Activated T-helper 17 cell treated with anti-CD3 and anti-CD28 coated beads, Interleukin-2, amount 50 U/mL, for 72 hours (primary cell): ENCODE results near the gene MKS1. TPM values are rescaled to one million over a fixed set of nuclear protein-coding genes. Genes with fewer than 3 reads are reported as not detected.
A peak's percentile ranks its signal among the peaks of the same experiment; 100 is the strongest.

Experiments
- ATAC-seq: fragments of 150-1000 bp; cut with Tn5 transposase; replicated peaks from 2 replicates; pipeline ENCODE4 v1.10.0; 2021; ENCODE audit warnings: mild to moderate bottlenecking, moderate library complexity
- H3K27ac Mint-ChIP-seq: one replicate; pipeline ENCODE4 v1.8.0; 2022; ENCODE audit warnings: mixed read lengths
- H3K27me3 Mint-ChIP-seq: one replicate; pipeline ENCODE4 v1.8.0; 2022; ENCODE audit warnings: mixed read lengths
- H3K36me3 Mint-ChIP-seq: one replicate; pipeline ENCODE4 v1.8.0; 2022; ENCODE audit warnings: low read depth, mild to moderate bottlenecking, mixed read lengths
- H3K4me1 Mint-ChIP-seq: one replicate; pipeline ENCODE4 v1.8.0; 2022; ENCODE audit warnings: mixed read lengths
- H3K4me3 Mint-ChIP-seq: one replicate; pipeline ENCODE4 v1.8.0; 2022; ENCODE audit warnings: mild to moderate bottlenecking, mixed read lengths
- H3K9me3 Mint-ChIP-seq: one replicate; pipeline ENCODE4 v1.8.0; 2022; ENCODE audit warnings: mixed read lengths
- total RNA-seq, 2 donors: library from RNA; stranded (reverse); gene quantifications; one replicate each; pipeline ENCODE4 v1.2.3, GENCODE V29; 2022

Gene MKS1
- total RNA-seq, 2 donors from 2014 or later, result 15.0 to 16.3 TPM

DNA sequence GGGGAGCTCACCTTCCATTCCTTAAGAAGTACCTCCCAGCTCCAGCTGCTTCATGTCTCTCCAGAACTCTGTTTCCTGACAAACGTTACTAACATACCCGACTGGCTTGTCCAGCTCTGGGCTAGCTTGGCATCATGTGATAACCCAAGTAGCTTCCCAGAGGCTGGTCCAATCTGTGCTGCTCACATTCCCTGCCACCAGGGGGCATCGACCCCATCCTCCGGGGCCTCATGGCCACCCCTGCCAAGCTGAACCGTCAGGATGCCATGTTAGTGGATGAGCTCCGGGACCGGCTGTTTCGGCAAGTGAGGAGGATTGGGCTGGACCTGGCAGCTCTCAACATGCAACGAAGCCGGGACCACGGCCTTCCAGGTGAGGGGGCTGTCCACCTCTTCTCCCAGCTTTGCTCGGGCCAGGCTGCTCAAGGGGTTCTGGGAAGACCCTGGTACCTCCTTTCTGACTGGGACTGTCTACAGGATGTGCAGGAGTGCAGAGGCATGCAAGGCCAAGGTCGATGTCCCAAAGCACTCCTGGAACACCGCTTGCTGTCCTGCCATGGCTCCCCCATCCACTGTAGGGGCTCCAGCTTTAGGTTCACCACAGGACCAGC, 18.9 kb downstream of the MKS1 start:
- Mint-ChIP-seq H3K4me3 (no peak overlapping the region), H3K27ac (no peak overlapping the region), H3K27me3 (peaks cover 15% of the 10 kb centered on the region), H3K9me3 (no peaks in the 10 kb centered on the region), H3K4me1 (no peaks in the 10 kb centered on the region), H3K36me3 (peaks cover 2% of the 10 kb centered on the region)
- peak; percentile 81 for ATAC-seq

DNA sequence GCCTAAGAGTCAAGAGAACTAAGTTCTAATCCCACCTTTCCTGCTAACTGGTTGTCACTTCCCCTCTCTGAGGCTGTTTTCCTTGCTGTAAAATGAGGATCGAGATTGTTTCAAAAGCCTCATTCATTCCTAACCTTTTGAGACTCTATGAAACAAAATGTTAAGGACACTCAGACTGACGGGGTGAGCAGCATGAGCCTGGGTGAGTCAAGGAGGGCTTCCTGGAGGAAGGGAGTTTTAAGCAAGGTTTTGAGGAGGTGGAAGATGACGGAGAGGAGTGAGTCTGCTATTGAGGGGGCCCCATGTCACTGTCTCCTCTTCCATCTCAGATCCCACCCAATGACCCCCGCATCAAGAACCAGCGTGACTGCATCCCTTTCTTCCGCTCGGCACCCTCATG, 22.4 kb downstream of the MKS1 start:
- Mint-ChIP-seq H3K36me3 (no peaks in the 10 kb centered on the region), H3K27ac (no peak overlapping the region), H3K4me1 (no peaks in the 10 kb centered on the region), H3K27me3 (peaks cover 15% of the 10 kb centered on the region), H3K4me3 (no peak overlapping the region), H3K9me3 (no peaks in the 10 kb centered on the region)
- ATAC-seq, result no peak

DNA sequence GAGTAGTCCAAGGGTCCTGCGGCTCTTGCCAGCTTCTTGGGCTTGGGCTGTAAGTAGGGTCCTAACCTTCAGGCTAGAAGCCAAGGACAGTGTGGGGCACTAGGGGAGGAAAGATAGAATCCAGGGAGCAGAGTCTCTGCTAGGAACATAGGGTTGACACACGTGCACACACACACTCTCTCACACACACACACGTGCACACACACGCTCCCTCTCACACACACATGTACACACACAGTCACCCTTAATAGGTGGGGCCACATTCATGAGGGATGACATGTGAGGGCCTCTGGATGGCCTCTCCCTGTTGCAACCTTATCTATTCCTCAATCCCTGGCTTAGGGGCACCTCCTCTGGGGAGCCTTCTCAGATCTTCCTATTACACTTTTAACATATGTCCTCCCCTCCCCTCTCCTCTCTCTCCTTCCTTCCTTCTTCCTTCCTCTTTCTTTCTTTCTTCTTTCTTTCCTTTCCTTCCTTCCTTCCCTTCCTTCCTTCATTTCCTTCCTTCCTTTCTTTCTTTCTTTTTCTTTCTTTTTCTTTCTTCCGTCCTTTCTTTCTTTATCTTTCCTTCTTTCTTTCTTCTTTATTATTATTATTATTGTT, 23.4 kb downstream of the MKS1 start:
- Mint-ChIP-seq H3K9me3 (no peaks in the 10 kb centered on the region), H3K36me3 (no peaks in the 10 kb centered on the region), H3K27me3 (peaks cover 15% of the 10 kb centered on the region), H3K4me1 (no peaks in the 10 kb centered on the region), H3K27ac (no peak overlapping the region), H3K4me3 (no peak overlapping the region)
- no peak for ATAC-seq

DNA sequence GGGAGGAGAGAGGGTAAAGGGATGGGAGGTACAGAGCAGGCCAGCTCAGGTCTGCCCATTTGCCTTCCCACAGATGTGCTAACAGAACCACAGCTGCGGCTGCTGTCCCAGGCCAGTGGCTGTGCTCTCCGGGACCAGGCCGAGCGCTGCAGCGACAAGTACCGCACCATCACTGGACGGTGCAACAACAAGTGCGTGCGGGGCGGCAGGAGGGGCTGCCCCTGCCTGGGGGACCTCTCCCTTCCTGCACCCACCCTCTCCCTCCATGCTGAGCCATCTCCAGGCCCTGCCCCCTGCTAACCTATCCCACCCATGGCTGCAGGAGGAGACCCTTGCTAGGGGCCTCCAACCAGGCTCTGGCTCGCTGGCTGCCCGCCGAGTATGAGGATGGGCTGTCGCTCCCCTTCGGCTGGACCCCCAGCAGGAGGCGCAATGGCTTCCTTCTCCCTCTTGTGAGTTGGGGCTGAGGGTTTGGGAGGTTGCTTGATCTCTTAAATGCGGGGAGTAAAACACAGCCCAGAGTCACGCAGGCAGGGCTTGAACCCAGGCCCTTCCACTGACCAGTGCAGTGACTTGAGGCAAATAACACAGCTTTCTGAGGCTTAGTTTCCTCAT, 25.3 kb downstream of the MKS1 start:
- Mint-ChIP-seq H3K27me3 (peaks cover 20% of the 10 kb centered on the region), H3K27ac (no peak overlapping the region), H3K36me3 (no peaks in the 10 kb centered on the region), H3K4me1 (no peaks in the 10 kb centered on the region), H3K9me3 (no peaks in the 10 kb centered on the region), H3K4me3 (no peak overlapping the region)
- ATAC-seq, result no peak

DNA sequence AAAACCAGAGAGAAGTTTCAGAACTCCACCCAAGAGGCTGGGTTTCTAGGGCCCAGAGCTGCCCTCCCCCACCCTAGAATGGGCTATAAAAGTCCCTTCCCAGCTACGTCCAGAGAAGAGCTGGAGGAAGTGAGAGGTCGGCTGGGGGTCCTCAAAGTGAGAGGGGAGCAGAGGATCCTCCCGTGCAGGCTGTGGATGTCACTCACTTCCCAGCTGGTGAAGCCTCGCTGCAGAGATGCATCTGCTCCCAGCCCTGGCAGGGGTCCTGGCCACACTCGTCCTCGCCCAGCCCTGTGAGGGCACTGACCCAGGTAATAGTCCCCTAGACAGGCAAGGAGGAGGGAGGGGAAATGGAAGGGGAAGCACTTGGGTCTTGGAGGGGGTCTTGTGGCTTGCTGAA, 26.4 kb downstream of the MKS1 start, which contains the start of gene EPX:
EPX (plus strand) TSS at position 115 of the 400 bp plus-strand sequence; CDS start at position 236, 121 bp downstream.
- Mint-ChIP-seq H3K27me3 (peaks cover 17% of the 10 kb centered on the region), H3K36me3 (no peaks in the 10 kb centered on the region), H3K27ac (no peak within 1 kb of the TSS), H3K9me3 (no peaks in the 10 kb centered on the region), H3K4me1 (no peaks in the 10 kb centered on the region), H3K4me3 (no peak within 1 kb of the TSS)
- no peak for ATAC-seq

DNA sequence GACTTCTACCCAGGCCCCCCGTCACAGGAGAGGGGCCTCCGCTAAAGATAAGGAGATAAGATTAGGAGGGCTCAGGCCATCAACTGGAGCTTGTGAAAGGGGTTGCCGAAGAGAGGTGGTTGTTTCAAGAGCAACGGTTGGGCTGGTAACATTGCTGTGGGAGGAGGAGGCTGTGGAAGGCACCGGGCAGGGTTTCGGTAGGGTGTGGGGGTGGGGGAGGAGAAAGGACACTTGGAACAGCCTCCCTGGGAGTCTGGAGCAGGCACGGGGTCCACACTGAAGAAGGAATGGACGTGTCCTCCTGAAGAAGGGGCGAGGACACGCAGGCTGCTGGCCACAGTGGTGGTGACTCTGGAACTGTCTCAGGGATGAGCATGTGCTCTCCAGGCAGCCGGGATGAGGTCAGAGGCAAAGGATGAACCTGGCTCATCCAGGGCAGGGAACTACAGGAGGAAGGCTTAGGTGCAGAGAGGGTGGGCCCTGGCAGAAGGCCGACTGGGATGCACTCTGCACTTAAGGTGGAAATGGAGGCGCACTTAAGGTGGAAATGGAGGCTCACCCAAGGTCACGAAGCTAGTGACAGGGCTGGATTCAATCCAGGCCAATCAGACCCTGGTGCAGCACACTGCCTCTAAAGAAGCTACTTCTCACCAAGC, 27.7 kb downstream of the MKS1 start:
- peaks cover 12% of the 10 kb centered on the region for H3K27me3 Mint-ChIP-seq
- H3K4me3 Mint-ChIP-seq, result no peak overlapping the region
- no peak for ATAC-seq
- H3K36me3 Mint-ChIP-seq, result no peaks in the 10 kb centered on the region
- H3K4me1 Mint-ChIP-seq, result no peaks in the 10 kb centered on the region
- no peak overlapping the region for H3K27ac Mint-ChIP-seq
- H3K9me3 Mint-ChIP-seq, result no peaks in the 10 kb centered on the region

DNA sequence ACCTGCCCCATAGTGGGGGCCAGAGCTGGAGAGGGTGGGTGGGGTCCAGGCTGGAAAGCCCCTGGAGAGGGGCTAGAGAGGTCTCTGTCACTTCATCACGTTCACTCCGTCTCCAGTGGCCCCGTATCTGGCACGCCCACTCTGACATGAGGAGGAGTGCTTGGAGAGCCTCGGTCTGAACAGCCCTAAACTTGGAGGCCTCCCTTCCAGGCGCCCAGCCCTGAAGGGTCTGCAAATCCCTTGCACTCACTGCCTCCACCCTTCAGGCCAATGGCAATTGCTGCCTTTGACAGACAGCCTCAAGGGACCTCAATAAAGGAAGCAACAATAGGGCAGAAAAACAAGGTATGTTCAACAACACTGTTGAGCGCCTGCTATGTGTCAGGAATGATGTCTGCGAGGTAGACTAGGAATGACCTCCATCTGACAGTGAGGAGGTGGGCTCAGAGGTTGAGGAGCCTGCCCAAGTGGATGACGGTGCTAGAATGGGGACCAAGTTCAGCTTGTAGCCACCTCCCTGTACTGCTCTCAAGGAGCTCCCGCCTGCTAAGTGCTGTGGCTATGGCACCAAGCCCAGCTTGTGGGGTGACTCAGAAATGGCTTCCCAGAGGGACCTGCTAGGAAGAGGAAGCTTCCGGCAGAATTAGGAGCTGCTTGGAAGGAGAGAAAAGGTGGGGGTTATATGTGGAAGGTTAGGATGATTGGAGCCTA, 29.5 kb downstream of the MKS1 start:
- Mint-ChIP-seq H3K27me3 (peaks cover 12% of the 10 kb centered on the region), H3K4me3 (no peak overlapping the region), H3K4me1 (no peaks in the 10 kb centered on the region), H3K27ac (no peak overlapping the region), H3K9me3 (no peaks in the 10 kb centered on the region), H3K36me3 (no peaks in the 10 kb centered on the region)
- no peak for ATAC-seq

DNA sequence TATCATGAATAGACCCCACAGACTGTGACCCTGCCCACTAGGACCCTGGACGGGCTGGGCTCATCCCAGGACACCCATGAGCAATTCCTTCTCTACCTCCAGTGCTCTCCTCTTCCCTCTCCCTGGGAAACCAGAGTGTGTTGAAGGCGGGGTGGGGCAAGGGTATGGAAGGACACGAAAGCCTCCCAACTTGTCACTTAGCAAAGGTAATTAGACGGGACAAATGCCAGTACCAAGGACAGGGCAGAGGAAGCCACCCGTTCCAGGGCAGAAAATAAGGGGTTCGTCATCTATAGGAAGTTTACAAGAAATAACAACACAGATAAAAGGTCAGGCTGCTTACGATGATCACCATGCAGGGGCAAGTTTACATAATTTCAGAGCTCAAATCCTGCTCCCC, 31.4 kb downstream of the MKS1 start:
- Mint-ChIP-seq H3K9me3 (no peaks in the 10 kb centered on the region), H3K36me3 (no peaks in the 10 kb centered on the region), H3K4me3 (no peak overlapping the region), H3K27me3 (peaks cover 12% of the 10 kb centered on the region), H3K27ac (no peak overlapping the region), H3K4me1 (no peaks in the 10 kb centered on the region)
- ATAC-seq, result no peak

DNA sequence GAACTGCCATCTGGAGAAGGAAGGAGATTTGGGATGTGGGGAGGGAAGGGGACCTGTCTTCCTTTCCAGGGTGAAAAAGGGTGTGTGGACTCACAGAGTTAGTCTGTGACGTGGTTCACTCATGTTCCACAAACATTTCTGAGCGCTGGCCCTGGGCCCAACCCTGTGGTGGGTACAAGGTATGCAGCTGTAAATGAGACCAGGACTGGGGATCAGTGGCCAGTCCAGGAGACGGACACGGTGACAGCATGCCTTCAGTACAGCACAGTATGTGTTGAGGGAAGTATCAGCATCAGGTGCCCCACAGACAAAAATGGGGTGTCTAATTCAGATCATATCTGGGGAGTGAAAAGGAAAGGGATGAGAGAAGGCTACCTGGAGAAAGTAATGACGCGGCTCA, 32.0 kb downstream of the MKS1 start:
- Mint-ChIP-seq H3K36me3 (no peaks in the 10 kb centered on the region), H3K4me3 (no peak overlapping the region), H3K9me3 (no peaks in the 10 kb centered on the region), H3K27ac (no peak overlapping the region), H3K27me3 (peaks cover 12% of the 10 kb centered on the region), H3K4me1 (no peaks in the 10 kb centered on the region)
- ATAC-seq, result no peak

DNA sequence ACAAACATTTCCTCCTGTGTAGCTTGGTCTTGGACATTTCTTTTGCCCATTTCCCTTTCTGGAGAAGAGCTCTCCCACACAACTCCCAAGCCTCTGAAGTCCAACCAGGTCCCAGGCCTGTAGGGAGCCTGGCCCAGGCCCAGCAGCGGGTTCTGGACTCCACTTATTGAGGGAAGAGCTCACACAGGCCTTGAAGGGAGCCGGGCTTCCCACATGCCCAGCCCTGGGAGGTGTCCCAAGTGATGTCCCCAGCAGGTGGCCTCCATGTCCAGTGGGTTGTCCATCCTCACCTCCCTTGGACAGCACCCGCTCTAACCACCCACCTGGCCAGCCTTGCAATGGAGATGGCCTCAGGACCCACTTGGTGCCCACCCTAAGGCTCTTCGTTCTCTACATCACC, 32.5 kb downstream of the MKS1 start:
- H3K36me3 Mint-ChIP-seq, result no peaks in the 10 kb centered on the region
- no peaks in the 10 kb centered on the region for H3K4me1 Mint-ChIP-seq
- peaks cover 12% of the 10 kb centered on the region for H3K27me3 Mint-ChIP-seq
- no peak for ATAC-seq
- H3K4me3 Mint-ChIP-seq, result no peak overlapping the region
- no peaks in the 10 kb centered on the region for H3K9me3 Mint-ChIP-seq
- H3K27ac Mint-ChIP-seq, result no peak overlapping the region

DNA sequence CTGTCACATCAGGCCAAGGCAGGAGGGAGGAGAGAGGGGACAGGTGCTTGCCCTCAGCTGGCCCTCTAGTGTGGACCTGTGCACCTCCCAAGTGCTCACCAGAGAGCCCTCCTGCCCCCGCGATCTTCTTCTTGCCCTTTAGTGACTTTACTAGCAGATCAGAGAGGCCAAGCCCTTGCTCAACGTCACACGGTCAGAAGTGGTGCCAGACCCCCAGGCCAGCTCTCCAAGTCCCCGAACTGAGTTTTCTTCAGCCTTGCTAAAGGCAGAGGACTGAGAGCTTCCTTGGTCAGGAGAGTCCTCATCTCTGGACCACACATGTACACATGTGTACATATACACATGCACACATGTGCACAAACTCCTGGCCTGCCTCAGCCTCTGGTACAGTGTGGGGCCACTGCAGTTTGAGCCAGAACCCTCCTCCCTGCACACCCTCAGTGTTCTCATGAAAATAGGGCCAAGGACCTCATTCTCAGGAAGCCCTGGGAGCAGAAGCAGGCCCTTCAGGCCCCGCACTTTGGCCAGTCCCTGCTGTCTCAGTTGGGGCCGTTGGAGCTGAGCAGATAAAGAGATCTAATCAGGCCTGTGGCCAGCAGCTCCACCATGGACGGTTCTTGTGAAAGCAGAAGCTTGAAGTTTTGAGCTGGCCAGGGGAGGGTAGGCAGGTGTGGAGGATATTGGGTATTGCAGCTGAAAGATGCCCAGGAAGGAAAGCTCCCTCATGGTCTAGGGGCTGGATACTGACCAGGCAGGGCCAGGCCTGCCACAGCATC, 33.9 kb downstream of the MKS1 start:
- Mint-ChIP-seq H3K9me3 (no peaks in the 10 kb centered on the region), H3K4me3 (no peak overlapping the region), H3K27me3 (peaks cover 12% of the 10 kb centered on the region), H3K27ac (no peak overlapping the region), H3K36me3 (no peaks in the 10 kb centered on the region), H3K4me1 (no peaks in the 10 kb centered on the region)
- no peak for ATAC-seq

DNA sequence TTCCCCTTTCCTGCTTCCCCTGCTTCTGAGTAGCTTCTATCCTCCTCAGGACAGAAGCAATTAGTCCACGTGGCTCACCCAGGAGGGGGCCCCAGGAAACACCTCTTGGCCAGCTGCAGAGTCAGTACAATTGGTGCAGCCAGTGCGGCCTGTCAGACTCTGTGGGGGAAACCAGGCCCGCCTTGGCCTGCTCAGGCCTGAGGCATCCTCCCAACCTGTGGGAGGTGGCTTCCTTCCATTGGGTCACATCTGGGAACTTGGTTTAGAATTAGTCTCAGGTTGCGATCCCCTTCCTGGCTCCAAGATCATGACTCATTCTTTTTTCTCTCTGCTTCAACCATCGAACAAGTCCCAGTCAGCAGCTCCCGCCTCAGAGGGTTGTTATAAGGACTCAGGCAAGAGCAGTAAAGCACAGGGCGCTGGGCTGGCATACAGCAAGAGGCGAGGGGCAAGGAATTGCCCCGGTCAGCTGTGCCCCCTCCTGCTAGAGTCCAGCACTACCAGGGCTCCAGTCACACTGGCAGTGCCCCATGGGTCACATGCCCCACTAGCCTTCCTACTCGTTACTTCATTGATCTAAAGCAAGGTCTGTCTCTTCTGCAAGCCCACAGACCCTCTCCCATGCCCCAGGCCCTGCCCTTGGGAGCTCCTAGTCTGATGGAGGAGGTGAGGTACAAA, 34.6 kb downstream of the MKS1 start:
- Mint-ChIP-seq H3K36me3 (no peaks in the 10 kb centered on the region), H3K27ac (no peak overlapping the region), H3K9me3 (no peaks in the 10 kb centered on the region), H3K4me1 (no peaks in the 10 kb centered on the region), H3K27me3 (peaks cover 6% of the 10 kb centered on the region), H3K4me3 (no peak overlapping the region)
- no peak for ATAC-seq

DNA sequence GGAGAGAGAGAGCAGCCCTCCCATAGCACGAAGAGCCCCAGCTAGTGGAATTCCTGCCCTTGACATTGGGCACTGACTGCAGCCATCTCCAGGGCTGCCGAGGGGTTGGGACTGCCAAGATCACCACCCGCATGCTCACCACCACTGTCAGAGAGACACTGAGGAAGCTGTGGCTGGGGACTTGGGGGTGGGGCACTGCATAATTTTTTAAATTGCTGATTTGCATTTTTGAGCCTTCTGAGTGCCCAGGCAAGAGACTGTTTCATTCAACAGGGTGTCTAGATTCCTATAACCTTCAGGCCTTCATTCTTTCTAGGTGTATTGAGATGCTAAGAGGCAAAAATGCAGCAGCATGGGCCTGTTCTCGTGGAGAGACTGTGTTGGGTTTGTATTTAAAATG, 35.5 kb downstream of the MKS1 start:
- Mint-ChIP-seq H3K27ac (no peak overlapping the region), H3K36me3 (no peaks in the 10 kb centered on the region), H3K9me3 (no peaks in the 10 kb centered on the region), H3K4me3 (no peak overlapping the region), H3K27me3 (peaks cover 6% of the 10 kb centered on the region), H3K4me1 (no peaks in the 10 kb centered on the region)
- ATAC-seq, result no peak
